Duodenal mucosa (tissue), 2 donors: ENCODE measurements around the gene NTN1.

ENCODE experiments used
- H3K27ac ChIP-seq: one replicate; pipeline ENCODE4 v1.7.0; 2013; ENCODE audit warnings: low read depth, low read length
- H3K27me3 ChIP-seq, 2 donors: one replicate each; pipeline ENCODE4 v1.7.0; 2013; ENCODE audit warnings: low read length in 2 of 2, control low read depth in 1 of 2; ENCODE audit not compliant: insufficient read depth in 2 of 2, control insufficient read depth in 1 of 2
- H3K36me3 ChIP-seq, 2 donors: one replicate each; pipeline ENCODE4 v1.7.0; 2013; ENCODE audit warnings: low read length in 2 of 2, control low read depth in 1 of 2; ENCODE audit not compliant: insufficient read depth in 2 of 2, control insufficient read depth in 1 of 2
- H3K4me1 ChIP-seq, 2 donors: one replicate each; pipeline ENCODE4 v1.7.0; 2013; ENCODE audit warnings: low read length in 2 of 2, control low read depth in 1 of 2; ENCODE audit not compliant: insufficient read depth in 2 of 2, control insufficient read depth in 1 of 2
- H3K4me3 ChIP-seq, 2 donors: one replicate each; pipeline ENCODE4 v1.7.0; 2013; ENCODE audit warnings: low read length in 2 of 2, low read depth in 1 of 2
- H3K9ac ChIP-seq, 2 donors: one replicate each; pipeline ENCODE4 v1.7.0; 2013; ENCODE audit warnings: low read length in 2 of 2, low read depth in 1 of 2
- H3K9me3 ChIP-seq, 2 donors: one replicate each; pipeline ENCODE4 v1.7.0; 2013; ENCODE audit warnings: low read length in 2 of 2, control low read depth in 1 of 2; ENCODE audit not compliant: control insufficient read depth in 1 of 2

NTN1 gene

DNA sequence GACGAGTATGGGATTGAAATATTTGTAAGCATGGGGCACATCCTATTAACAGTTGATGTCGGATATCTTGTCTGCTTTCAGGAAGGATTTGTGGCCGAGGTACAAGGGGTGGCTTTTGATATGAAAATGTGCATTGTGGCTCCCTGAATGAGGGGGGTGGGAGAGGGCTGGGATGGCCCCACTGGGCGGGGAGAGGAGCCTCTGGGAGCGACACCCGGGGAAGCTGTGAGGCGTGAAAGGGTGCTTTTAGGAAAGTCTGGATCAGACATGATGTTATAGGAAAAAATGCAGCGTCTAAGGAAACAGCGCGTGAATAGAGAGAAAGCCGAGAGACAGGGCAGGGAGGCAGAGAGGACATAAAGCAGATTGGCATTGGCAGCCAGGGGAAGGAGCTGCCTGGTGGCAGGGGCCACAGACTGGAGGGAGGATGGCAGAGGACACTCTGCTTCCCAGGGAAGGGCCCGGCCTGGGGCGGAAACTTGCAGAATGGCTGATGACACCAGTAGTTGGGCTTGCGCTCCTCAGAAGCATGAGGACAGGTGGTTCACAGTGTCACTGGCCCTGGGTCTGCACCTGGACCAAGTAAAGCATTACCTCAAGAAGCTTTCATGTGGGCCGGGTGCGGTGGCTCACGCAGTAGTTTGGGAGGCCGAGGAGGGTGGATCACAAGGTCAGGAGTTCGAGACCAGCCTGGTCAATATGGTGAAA is 95.7 kb downstream of the NTN1 start:
- Histone ChIP-seq H3K4me3 (no peak overlapping the region), H3K9me3 (peaks cover 5% of the 10 kb centered on the region in 2 donors), H3K36me3 (no peaks in the 10 kb centered on the region), H3K9ac (no peak overlapping the region), H3K27me3 (no peaks in the 10 kb centered on the region), H3K27ac (peak overlapping the region; percentile 32), H3K4me1 (no peaks in the 10 kb centered on the region)

DNA sequence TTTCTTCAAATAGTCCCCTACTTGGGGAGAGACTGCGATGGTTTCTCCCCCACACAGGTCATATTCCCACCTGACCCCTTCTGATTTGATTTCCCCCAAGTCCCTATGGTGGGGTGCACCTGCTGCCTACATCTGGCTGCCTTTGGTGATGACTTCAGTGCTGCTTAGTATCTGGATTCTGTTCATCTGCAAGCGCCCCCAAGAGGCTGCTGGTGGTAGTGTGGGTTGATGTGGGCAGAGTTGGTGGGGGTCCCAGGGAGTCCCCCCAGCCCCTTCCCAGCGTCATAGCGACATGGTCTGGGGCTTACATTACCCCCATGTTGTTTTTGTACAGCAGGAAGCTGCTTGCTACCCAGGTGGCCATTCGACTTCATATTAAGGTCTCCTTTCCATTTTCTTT is 99.2 kb downstream of the NTN1 start:
- H3K9ac ChIP-seq, result no peak overlapping the region
- peaks cover 5% of the 10 kb centered on the region in 2 donors for H3K9me3 ChIP-seq
- no peaks in the 10 kb centered on the region for H3K27me3 ChIP-seq
- H3K36me3 ChIP-seq, result no peaks in the 10 kb centered on the region
- H3K27ac ChIP-seq, result no peak overlapping the region
- no peak overlapping the region for H3K4me3 ChIP-seq
- no peaks in the 10 kb centered on the region for H3K4me1 ChIP-seq

DNA sequence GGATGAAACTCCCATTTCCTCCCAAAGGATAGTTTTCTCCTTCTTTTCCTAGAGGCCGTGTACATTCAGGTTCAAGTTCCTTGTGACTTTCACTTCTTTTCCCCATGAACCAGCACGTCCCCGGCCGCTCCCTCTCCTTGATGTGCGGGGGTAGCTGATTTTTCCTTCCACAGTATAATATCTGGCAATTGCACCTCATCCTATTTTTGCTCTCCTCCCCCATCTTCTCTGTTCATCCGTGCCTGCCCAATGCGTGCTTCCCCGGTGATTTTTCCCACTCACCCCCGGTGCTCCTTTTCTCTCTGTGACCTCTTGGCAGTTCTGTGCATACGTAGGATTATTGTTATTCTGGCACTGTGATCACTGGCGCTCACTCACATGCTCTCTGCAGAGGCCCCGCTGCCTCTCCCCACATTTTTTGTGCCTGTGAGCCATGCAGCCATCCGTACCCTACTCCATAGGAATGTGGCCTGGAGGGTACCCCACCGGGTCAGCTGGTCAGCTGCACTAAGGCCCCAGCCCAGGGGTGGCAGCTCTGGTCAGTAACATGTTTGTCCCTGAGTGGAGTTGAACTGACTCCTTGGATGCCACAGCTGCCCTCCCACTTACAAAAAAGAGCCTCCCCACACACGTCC is 100.0 kb downstream of the NTN1 start:
- no peaks in the 10 kb centered on the region for H3K27me3 ChIP-seq
- H3K4me3 ChIP-seq, result no peak overlapping the region
- no peak overlapping the region for H3K27ac ChIP-seq
- peaks cover 5% of the 10 kb centered on the region in 2 donors for H3K9me3 ChIP-seq
- no peak overlapping the region for H3K9ac ChIP-seq
- no peaks in the 10 kb centered on the region for H3K4me1 ChIP-seq
- no peaks in the 10 kb centered on the region for H3K36me3 ChIP-seq

DNA sequence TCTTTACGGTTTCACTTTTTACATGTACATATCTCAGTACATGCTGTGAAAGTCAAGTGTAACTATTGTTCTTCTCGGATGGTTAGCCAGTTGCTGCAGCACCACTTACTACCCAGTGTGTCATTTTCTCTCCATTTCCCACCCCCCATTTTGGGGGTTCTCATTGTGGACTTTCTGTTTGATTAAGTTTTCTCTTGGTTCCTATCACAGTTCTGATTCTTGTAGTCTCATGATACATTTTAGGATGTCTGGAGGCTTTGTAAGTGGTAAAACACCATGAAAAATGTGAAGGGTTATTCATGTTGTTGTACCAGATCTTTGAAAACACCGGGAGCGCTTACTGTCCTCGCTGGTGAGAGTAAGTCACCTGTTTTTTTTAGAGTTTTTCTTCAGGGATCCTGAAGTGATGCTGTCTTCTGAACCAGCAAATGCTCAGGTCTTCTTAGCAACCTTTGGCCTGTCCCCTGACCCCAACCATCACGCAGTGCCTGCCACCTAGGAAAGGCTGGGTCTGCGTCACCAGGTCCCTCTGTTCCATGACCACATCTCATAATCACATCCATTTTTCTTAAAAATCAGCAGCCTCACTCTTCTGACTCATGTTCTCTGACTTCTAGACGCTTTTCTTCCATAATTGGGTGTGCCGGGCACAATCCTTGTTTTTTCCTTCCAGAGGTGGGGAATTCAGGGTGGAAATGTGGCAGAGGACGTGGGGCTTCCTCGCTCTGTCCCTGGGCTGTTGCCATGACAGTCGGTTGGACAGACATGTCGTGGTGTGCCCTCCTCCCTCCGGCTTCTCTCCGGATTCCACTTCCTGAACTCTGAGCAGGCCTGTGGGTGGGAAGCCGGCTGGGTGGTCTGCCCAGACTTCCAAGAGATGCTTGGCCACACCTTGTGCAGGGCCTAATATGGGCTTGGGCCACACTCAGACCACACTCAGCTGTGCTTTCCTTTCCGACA is 102.6 kb downstream of the NTN1 start:
- Histone ChIP-seq H3K9me3 (peaks cover under 1 to 1% of the 10 kb centered on the region in 2 donors), H3K4me1 (no peaks in the 10 kb centered on the region), H3K9ac (no peak overlapping the region), H3K4me3 (no peak overlapping the region), H3K27me3 (no peaks in the 10 kb centered on the region), H3K27ac (peak overlapping the region; percentile 22), H3K36me3 (no peaks in the 10 kb centered on the region)

DNA sequence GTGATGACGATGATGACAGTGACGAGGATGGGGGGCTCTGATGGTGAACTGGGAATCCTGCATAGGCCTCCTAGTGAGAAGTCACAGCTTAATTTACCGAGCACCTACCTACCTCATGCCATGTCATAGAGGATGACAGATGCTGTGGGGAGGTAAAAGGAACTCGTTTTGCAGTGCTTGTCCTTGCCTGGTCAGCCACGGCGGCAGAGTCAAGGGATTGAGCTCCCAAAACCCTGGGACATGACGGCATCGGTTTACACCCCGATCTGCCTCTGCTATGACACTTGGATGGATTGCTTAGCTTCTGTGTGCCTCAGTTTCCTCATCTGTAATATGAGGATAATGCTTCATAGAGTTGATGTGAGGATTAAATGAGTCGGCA is 103.2 kb downstream of the NTN1 start:
- Histone ChIP-seq H3K27me3 (no peaks in the 10 kb centered on the region), H3K36me3 (no peaks in the 10 kb centered on the region), H3K4me3 (no peak overlapping the region), H3K27ac (peak overlapping the region; percentile 22), H3K9ac (no peak overlapping the region), H3K4me1 (no peaks in the 10 kb centered on the region), H3K9me3 (no peaks in the 10 kb centered on the region)

DNA sequence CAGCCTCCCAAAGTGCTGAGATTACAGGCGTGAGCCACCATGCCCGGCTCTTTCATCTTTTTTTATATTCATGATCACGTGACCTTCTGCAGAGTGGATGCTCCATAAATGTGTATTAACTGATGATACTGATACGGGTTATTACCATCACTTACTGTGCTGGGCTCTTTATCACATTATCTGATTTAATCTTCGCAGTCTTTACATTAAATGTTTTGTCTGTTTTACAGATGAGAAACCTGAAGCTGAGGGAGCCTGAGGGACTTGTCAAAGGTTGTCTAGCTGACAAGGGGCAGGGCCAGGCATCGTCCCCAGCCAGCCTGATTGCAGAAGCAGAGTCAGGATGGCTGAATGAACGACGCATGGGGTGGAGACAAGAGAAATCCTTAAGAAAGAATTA is 104.4 kb downstream of the NTN1 start:
- no peaks in the 10 kb centered on the region for H3K27me3 ChIP-seq
- H3K4me3 ChIP-seq, result no peak overlapping the region
- no peak overlapping the region for H3K9ac ChIP-seq
- no peaks in the 10 kb centered on the region for H3K4me1 ChIP-seq
- no peak overlapping the region for H3K27ac ChIP-seq
- H3K9me3 ChIP-seq, result no peaks in the 10 kb centered on the region
- H3K36me3 ChIP-seq, result no peaks in the 10 kb centered on the region

DNA sequence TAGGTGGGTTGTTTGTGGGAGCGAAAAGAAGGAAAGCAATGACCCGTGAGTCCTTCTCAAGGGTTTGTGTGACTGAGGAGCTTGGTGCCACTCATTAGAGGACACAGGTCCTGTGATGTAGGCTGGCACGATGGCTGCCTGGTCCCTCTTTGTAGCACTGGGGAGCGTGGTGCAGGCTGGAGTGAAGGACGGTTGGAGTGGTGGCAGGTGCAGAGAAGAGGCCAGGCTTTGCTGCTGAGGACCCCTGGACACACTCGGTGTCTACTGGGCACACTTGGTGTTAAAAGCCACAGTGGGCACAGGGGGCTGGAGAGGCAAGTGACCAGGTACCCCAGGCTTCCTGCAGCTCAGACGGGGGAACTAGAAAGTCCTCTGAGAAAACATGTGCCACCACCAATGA is 106.0 kb downstream of the NTN1 start:
- H3K9ac ChIP-seq, result no peak overlapping the region
- no peaks in the 10 kb centered on the region for H3K36me3 ChIP-seq
- peaks cover 4 to 5% of the 10 kb centered on the region in 2 donors for H3K4me1 ChIP-seq
- H3K4me3 ChIP-seq, result no peak overlapping the region
- H3K27ac ChIP-seq, result no peak overlapping the region
- no peaks in the 10 kb centered on the region for H3K9me3 ChIP-seq
- H3K27me3 ChIP-seq, result no peaks in the 10 kb centered on the region

DNA sequence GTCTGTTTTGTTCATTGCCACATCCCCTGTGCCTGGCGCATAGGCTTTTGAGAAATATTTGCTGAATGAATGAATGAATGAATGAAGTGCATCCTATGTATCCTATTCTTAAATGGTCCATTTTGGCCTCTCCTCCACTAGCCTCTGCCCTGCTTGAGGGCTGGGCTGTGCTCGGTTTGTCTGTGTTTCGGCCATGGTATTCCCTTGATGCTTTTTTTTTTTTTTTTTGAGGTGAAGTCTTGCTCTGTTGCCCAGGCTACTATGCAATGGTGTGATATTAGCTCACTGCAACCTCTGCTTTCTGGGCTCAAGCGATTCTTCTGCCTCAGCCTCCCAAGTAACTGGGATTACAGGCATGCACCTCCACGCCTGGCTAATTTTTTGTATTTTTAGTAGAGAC is 110.1 kb downstream of the NTN1 start:
- Histone ChIP-seq H3K27me3 (no peaks in the 10 kb centered on the region), H3K4me1 (peaks cover 5 to 7% of the 10 kb centered on the region in 2 donors), H3K36me3 (no peaks in the 10 kb centered on the region), H3K9ac (no peak overlapping the region), H3K4me3 (no peak overlapping the region), H3K27ac (no peak overlapping the region), H3K9me3 (no peaks in the 10 kb centered on the region)

DNA sequence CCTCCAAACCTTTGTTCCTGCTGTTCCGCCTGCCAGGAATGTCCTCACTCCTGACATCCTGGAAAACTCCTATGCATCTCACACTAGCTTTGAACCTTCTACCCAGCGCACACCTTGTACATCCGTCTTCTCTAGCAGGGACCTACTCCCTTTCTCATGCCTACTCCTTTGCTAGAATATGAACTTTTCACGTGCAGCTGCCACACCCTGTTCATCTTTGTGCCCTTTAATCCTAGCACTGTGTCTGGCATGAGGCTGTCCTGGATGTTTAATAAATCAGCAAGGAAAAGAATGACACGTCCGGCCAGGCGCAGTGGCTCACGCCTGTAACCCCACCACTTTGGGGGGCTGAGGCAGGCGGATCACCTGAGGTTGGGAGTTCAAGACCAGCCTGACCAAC is 111.0 kb downstream of the NTN1 start:
- no peaks in the 10 kb centered on the region for H3K9me3 ChIP-seq
- no peak overlapping the region for H3K27ac ChIP-seq
- H3K9ac ChIP-seq, result no peak overlapping the region
- H3K4me3 ChIP-seq, result no peak overlapping the region
- peaks cover 5 to 7% of the 10 kb centered on the region in 2 donors for H3K4me1 ChIP-seq
- H3K27me3 ChIP-seq, result no peaks in the 10 kb centered on the region
- H3K36me3 ChIP-seq, result no peaks in the 10 kb centered on the region
